DND-41 (cell line): Measurements from ENCODE around the gene ZBTB45.

Experiments used
- CTCF ChIP-seq: IDR thresholded peaks from 2 replicates; pipeline ENCODE4 v1.5.1; 2012; ENCODE audit warnings: borderline replicate concordance, low read length, moderate library complexity, mild to moderate bottlenecking; ENCODE audit not compliant: poor library complexity, severe bottlenecking; ENCODE audit errors: extremely low read depth
- EZH2 ChIP-seq: IDR thresholded peaks from 3 replicates; pipeline ENCODE4 v1.6.1; 2012; ENCODE audit warnings: borderline replicate concordance, low read depth, mild to moderate bottlenecking, moderate library complexity, low read length, inconsistent platforms; ENCODE audit not compliant: severe bottlenecking

GRCh38 chr19:58551123-58551497 lies 31.5 kb upstream of the ZBTB45 start:
- TF ChIP-seq CTCF (no peak), EZH2 (no peak)
